ENCODE measurements around the gene FKBP15. TPM values are rescaled to one million over a fixed set of nuclear protein-coding genes. Genes with fewer than 3 reads are reported as not detected.
A peak's percentile ranks its signal among the peaks of the same experiment; 100 is the strongest.

The FKBP15 gene
- total RNA-seq, 1 experiment from 2014 or later: 23.5 TPM

- intact Hi-C loops (cut with micrococcal nuclease; ENCODE audit: unreplicated experiment): no loop called here
- Histone ChIP-seq H3K4me3 (ENCODE audit: low read depth, low read length, poor library complexity, severe bottlenecking) (no peak overlapping the region), H3K27ac (ENCODE audit: low read depth, low read length, poor library complexity, severe bottlenecking) (no peak overlapping the region), H3K4me1 (ENCODE audit: insufficient read depth, low read length, poor library complexity, severe bottlenecking) (peaks cover 5% of the 10 kb centered on the region), H3K27me3 (replicated peaks; ENCODE audit: insufficient read depth, low read depth, low read length, poor library complexity) (no peaks in the 10 kb centered on the region), H3K36me3 (ENCODE audit: insufficient read depth, low read length, poor library complexity, severe bottlenecking) (peaks cover 46% of the 10 kb centered on the region), H3K9me3 (ENCODE audit: low read depth, low read length, poor library complexity, severe bottlenecking) (no peaks in the 10 kb centered on the region)
- no peak for TF ChIP-seq EZH2 (IDR thresholded peaks at IDR 0.05; ENCODE audit: borderline replicate concordance, low read depth, low read length, poor library complexity, severe bottlenecking)
- no peak for TF ChIP-seq CTCF (conservative IDR thresholded peaks at IDR 0.05; ENCODE audit: low read depth, low read length)
- no peak for DNase-seq (ENCODE audit: low spot score)
- BruUV-seq (replicated peaks): no TSS peak
- POLR2A ChIA-PET (ENCODE audit: low non-redundant PET): interaction anchor here (0.6 kb wide), 1 partner anchor 687 kb away, joined by 12 read pairs; no protein-coding TSS in a partner anchor
- CTCF ChIA-PET: no interaction called here
Observed at GRCh38 chr9:113269355-113269754, 48.3 kb upstream of the FKBP15 start.

- ChIA-PET POLR2A (ENCODE audit: low non-redundant PET) (no interaction called here), CTCF (no interaction called here)
- H3K4me3 ChIP-seq (ENCODE audit: low read depth, low read length, poor library complexity, severe bottlenecking): no peak overlapping the region
- DNase-seq (ENCODE audit: low spot score): no peak
- BruUV-seq (replicated peaks): no TSS peak
- intact Hi-C loops (cut with micrococcal nuclease; ENCODE audit: unreplicated experiment): no loop called here
- no peaks in the 10 kb centered on the region for H3K4me1 ChIP-seq (ENCODE audit: insufficient read depth, low read length, poor library complexity, severe bottlenecking)
- no peaks in the 10 kb centered on the region for H3K27me3 ChIP-seq (replicated peaks; ENCODE audit: insufficient read depth, low read depth, low read length, poor library complexity)
- no peaks in the 10 kb centered on the region for H3K9me3 ChIP-seq (ENCODE audit: low read depth, low read length, poor library complexity, severe bottlenecking)
- H3K27ac ChIP-seq (ENCODE audit: low read depth, low read length, poor library complexity, severe bottlenecking): no peak overlapping the region
- peaks cover 43% of the 10 kb centered on the region for H3K36me3 ChIP-seq (ENCODE audit: insufficient read depth, low read length, poor library complexity, severe bottlenecking)
- no peak for TF ChIP-seq EZH2 (IDR thresholded peaks at IDR 0.05; ENCODE audit: borderline replicate concordance, low read depth, low read length, poor library complexity, severe bottlenecking)
- TF ChIP-seq CTCF (conservative IDR thresholded peaks at IDR 0.05; ENCODE audit: low read depth, low read length): no peak
Observed at GRCh38 chr9:113267911-113268566, 47.0 kb upstream of the FKBP15 start.

GRCh38 chr9:113266174-113266573, 45.1 kb upstream of the FKBP15 start:
- no peaks in the 10 kb centered on the region for H3K9me3 ChIP-seq (ENCODE audit: low read depth, low read length, poor library complexity, severe bottlenecking)
- no peak overlapping the region for H3K27ac ChIP-seq (ENCODE audit: low read depth, low read length, poor library complexity, severe bottlenecking)
- ChIA-PET CTCF (no interaction called here), POLR2A (ENCODE audit: low non-redundant PET) (no interaction called here)
- peaks cover 27% of the 10 kb centered on the region for H3K36me3 ChIP-seq (ENCODE audit: insufficient read depth, low read length, poor library complexity, severe bottlenecking)
- no peak overlapping the region for H3K4me3 ChIP-seq (ENCODE audit: low read depth, low read length, poor library complexity, severe bottlenecking)
- intact Hi-C loops (cut with micrococcal nuclease; ENCODE audit: unreplicated experiment): no loop called here
- peak; percentile 4 for DNase-seq (ENCODE audit: low spot score)
- no peaks in the 10 kb centered on the region for H3K27me3 ChIP-seq (replicated peaks; ENCODE audit: insufficient read depth, low read depth, low read length, poor library complexity)
- H3K4me1 ChIP-seq (ENCODE audit: insufficient read depth, low read length, poor library complexity, severe bottlenecking): no peaks in the 10 kb centered on the region
- no TSS peak for BruUV-seq (replicated peaks)
- TF ChIP-seq EZH2 (IDR thresholded peaks at IDR 0.05; ENCODE audit: borderline replicate concordance, low read depth, low read length, poor library complexity, severe bottlenecking) (no peak), CTCF (conservative IDR thresholded peaks at IDR 0.05; ENCODE audit: low read depth, low read length) (no peak)

All from A673 (cell line).